Pulmonary artery endothelial cell (primary cell): ENCODE measurements around the gene NDUFS8. TPM values are rescaled to one million over a fixed set of nuclear protein-coding genes. Genes with fewer than 3 reads are reported as not detected.

Experiments
- DNase-seq: peaks from one replicate; pipeline ENCODE4 v3.0.0-alpha.2; 2011; ENCODE audit warnings: low read depth, low spot score
- total RNA-seq: library from RNA; depleted of rRNA; stranded (reverse); fragments of >200 nt; gene quantifications from 2 replicates; pipeline ENCODE4 v1.2.3, GENCODE V29; 2014

NDUFS8 gene
- total RNA-seq, 1 donor from 2014 or later: 116 TPM

DNA sequence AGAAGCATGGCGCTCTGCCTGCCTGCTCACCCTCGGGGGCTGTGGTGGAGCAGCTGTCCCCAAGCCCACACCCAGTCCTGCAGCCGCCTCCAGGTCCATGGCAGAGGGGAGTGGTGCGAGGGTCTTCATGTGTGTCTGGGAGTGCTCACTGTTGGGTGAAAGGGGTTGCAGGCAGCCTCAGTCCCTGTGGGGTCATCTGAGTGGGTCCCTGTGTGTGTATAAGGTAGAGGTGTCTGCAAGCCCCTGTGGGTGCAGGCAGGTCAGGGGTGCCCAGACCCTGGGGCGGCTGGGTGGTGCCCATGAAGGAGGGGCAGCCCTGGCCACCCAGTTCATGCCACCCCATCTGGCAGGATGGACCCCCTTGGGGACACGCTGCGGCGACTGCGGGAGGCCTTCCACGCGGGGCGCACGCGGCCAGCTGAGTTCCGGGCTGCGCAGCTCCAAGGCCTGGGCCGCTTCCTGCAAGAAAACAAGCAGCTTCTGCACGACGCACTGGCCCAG lies 15.5 kb upstream of the NDUFS8 start:
- DNase-seq: no peak

DNA sequence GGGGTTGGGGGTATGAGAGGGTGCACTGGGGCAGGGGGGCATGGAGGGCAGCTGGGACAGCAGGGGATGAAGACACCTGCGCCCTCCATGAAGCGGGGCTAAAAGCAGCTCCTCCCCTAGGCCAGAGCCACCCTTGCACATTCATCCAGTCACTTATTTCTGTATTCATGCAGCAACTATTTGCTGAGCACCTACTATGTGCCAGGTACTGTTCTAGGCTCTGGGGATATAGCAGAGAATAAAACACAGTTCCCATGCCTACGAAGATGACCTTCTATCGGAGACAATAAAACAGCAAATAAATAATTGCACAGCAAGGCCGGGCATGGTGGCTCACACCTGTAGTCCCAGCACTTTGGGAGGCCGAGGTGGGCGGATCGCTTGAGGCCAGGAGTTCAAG lies 15.0 kb upstream of the NDUFS8 start:
- DNase-seq: no peak

DNA sequence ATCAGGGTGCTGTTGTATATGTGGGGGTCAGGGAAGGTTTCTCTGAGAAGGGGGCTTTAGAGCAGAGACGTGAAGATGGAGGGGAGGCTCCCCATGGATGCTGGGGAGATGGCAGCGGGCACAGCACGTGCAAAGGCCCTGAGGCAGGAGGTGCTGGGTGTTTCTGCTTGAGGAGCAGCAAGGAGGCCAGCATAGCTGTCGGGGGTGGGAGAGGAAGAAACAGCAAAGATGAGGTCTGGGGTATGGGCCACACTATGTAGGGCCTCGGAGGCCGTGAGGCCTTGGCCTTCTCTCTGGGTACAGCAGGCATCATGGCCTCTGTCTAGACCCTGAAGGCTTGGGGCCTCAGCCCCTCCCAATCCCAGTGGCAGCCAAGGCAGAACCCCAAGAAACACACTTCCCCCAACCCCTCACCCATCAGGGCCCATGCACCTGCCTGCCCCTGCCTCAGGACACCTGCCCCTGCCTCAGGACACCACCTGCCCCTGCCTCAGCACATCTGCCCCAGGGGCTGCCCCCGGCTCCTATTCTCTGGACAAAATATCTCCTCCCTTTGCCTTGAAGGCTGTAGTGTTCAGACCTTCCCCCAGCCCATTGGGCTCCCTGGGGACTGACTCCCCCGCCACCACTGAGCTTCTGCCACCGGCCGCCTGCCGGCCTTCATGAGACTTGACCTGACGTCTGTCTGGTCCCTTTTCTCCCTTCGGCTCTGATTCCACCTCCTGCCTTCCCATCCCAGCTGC lies 14.1 kb upstream of the NDUFS8 start:
- DNase-seq: no peak

DNA sequence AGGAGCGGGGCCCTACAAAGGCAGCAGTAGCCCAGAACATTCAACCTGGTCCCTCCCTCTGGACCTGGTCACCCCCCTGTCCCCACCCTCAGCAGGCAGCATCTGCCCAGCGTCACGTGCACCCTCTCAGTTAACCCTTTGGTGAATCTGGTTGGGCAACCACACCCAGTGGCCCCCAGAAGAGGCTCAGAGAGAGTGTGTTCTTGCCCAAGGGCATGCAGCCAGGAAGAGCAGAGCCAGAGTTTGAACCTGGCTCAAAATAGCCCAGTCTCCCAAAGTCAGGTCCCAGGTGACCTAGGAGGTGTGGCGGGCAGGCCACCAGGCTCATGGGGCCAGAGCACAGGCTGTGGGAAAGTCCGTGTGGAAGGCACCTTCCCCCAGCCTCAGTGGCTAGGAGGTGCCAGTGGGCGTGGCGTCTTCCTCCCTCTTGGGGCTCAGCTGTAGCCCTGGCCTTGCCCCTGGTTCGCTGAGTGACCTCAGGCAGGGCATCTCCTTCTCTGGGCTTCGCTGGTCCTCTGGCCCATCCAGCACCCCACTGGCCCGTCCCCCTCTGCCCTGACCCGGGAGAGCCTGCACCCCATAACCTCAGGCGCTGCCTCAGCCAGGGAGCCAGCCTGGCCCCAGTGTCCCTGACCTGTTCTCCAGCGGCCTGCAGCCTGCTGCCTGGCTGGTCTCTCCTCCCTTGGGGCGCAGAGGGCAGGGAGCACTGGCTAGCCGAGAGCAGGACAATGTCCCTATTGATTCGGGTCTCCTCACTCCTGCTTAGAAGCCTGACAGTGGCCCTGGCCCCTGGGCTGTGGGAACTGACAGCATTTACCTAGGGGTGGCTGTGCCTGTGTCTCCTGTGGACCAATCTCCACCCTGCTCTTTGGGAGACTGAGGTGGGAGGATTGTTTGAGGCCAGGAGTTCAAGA lies 13.3 kb upstream of the NDUFS8 start:
- DNase-seq: no peak

DNA sequence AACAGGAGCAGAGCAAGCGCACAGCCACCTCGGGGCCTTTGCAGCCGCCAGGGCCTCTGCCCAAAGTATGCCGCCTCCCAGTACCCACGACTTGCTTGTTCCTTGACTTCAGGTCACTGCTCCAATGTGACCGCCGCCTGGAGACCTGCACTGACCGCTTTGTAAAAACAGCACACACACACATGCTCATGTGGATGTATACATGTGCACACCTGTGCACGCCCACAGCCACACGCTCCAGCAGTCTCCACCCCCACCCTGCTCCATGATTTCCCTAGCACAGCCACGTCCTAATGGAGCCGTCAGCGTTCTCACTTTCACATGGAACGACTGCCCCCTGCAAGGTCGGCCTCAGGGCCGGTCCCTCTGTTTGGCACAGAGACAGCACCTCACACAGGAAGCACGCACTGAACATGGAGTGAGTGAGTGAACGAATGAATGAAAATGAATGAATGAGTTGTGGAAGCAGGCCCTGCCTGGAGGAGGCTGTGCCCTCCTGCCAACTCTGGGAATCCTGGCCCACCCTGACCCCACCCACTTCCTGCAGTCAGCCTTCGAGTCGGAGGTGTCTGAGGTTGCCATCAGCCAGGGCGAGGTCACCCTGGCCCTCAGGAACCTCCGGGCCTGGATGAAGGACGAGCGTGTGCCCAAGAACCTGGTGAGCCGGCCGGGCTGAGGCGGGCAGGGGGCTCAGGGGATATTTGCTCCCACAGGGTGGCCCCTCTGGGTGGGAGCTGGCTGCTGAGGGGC lies 12.3 kb upstream of the NDUFS8 start:
- no peak for DNase-seq

DNA sequence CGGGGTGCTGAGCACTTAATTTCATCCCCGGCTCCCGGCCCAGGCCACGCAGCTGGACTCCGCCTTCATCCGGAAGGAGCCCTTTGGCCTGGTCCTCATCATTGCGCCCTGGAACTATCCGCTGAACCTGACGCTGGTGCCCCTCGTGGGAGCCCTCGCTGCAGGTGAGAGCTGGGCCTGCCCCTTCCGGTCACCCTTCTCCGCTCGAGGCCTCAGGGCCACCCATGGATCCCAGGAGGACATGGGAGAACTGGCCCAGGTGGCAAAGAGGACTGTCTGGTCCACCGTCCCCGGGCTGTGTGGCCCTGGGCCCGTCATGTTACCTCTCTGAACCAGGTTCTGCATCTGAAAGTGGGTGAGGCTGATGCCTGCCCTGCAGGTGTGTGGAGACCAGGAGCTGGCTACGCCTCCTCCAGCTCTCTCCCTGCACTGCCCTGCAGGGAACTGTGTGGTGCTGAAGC lies 11.7 kb upstream of the NDUFS8 start:
- DNase-seq: no peak

DNA sequence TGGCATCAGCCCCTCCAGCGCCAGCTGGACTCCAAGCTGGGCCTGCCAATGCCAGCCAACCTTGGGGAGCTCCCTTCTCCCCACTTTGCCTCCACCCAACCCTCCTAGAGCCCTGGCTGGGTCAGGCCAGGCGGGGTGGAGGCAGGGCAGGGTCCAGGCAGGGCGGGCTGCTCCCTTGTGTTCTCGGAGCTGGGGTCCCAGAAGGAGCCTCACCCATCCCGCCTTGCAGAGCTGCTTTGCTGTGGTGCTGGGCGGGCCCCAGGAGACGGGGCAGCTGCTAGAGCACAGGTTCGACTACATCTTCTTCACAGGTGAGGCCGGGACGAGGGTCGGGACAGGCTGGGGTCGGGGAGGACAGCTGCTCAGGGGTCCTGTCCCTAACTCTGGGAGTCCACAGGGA lies 11.0 kb upstream of the NDUFS8 start:
- no peak for DNase-seq

DNA sequence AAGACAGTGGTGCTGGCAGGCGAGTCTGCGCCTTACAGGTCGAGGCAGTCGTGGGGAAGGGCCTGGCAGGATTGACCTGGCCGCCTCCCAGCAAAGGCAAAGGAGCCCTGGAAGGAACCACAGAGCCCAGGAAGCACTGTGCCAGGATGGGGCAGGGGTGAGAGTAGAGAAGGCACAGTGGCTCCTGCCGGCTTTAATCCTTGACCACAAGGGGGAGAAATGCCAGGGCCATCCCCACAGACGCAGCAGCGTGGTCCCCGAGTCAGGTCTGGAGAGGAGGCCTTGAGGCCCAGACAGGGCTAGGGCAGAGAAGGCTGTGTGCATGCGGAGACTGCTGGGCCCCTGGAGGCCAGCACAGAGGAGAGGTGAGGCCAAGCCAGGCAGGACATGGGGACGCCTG lies 9.9 kb upstream of the NDUFS8 start:
- DNase-seq: no peak

DNA sequence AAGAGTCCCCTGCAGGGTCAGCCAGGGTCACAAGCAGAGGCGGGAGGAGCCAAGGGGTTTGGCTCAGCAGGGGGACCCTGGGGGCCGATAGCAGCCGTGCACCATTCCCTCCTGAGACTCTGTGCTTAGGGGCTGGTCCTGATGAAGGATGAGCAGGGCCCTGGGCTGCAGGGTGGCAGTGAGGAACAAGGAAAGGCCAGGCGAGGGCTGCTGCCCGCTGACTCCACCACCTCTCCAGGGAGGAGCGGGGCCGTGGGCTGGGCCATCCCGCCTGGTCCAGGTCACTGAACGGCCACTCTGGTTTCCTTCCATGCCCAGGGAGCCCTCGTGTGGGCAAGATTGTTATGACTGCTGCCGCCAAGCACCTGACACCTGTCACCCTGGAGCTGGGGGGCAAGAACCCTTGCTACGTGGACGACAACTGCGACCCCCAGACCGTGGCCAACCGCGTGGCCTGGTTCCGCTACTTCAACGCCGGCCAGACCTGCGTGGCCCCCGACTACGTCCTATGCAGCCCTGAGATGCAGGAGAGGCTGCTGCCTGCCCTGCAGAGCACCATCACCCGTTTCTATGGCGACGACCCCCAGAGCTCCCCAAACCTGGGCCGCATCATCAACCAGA lies 9.2 kb upstream of the NDUFS8 start:
- no peak for DNase-seq

DNA sequence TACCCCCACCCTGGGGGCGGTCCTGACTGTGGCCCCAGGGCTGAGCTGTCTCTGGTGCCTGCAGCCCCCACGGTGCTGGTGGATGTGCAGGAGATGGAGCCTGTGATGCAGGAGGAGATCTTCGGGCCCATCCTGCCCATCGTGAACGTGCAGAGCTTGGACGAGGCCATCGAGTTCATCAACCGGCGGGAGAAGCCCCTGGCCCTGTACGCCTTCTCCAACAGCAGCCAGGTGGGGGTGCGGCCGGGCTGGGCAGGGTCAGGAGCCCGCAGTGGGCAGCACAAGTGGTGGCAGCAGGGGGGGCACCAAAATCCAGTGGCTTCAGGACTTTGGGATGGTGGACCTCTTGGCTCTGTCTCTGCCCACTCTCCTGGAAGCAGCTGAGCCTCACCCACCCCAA lies 8.0 kb upstream of the NDUFS8 start:
- DNase-seq: no peak

DNA sequence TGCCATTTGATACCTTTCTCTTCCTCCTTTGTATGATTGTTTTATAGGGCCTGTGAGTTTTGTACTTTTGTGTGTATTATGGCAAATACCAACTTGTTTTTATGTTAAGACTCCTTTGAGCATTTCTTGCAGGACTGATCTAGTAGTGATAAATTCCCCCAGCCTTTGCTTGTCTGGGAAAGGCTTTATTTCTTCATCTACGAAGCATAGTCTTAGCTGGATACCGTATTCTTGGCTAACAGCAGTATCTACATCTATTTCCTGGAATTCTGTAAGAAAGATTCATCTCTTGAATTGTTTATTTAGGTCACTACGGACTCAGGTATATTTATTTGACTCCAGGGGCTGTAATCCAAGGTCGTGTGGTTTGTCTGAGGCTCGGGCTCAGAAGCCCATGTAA lies 6.0 kb upstream of the NDUFS8 start:
- DNase-seq: no peak

DNA sequence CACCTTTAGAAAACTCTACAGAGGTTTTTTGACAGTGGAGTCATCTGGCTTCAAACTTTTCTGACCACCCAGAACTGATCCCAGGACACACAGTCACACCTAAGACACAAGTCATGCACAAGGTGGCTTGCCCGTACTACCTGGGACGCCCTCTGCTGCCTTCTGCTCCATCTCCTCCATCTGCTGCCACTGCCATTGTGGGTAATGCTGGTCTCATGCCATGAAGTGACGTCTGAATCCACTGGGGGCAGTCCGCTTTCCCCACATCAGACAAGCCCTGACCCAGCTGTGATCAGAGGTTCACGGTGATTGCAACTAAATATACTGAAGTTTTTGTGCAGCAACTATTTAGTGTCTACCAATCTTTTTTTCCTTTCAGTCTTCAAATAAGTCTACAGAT lies 5.4 kb upstream of the NDUFS8 start:
- DNase-seq: no peak

DNA sequence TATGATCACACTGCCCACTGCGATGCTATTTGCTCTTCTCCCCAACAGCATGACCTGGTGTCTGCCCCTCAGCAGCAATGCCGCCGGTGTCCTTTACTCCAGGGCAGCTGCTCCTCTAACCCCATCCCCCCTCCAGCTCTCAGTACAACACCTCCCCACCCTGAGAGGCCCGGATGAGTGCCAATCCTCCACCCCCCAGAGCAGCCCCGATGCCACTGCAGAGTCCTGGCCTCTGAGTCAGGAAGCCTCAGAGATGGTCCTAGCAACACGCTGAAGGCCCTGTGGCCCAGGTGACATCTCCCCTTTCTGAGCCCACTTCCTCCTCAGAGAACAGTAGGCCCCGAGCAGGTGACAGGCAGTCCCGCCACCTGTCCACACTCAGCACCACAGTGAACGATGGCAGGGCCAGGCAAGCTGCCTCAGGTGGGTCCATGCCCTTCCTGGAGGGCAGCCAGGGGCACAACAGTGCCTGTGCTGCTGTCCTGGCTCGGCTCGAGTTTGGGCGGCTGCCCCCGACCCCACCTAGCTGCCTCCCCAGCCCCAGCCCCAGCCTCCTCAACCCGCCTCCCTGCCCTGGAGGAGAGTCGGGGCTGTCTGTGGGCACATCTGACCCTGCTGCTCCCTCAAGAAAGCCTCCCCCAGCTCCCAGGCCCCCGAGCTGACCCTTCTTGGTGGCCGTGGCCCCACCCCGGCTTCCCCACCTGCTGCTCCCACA lies 3.9 kb upstream of the NDUFS8 start:
- DNase-seq: no peak

DNA sequence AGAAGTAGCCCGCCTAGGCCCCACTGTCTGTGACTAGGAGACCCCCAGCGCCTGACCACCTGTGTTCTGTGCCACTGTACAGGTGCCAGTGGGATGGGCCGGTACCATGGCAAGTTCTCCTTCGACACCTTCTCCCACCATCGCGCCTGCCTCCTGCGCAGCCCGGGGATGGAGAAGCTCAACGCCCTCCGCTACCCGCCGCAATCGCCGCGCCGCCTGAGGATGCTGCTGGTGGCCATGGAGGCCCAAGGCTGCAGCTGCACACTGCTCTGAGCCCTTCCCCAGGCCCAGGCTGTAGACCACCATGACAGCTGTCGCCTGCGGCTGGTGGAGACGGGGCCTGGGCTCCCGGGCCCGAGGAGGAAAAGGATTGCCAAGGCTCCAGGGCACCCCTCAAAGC lies 2.8 kb upstream of the NDUFS8 start:
- DNase-seq: no peak

DNA sequence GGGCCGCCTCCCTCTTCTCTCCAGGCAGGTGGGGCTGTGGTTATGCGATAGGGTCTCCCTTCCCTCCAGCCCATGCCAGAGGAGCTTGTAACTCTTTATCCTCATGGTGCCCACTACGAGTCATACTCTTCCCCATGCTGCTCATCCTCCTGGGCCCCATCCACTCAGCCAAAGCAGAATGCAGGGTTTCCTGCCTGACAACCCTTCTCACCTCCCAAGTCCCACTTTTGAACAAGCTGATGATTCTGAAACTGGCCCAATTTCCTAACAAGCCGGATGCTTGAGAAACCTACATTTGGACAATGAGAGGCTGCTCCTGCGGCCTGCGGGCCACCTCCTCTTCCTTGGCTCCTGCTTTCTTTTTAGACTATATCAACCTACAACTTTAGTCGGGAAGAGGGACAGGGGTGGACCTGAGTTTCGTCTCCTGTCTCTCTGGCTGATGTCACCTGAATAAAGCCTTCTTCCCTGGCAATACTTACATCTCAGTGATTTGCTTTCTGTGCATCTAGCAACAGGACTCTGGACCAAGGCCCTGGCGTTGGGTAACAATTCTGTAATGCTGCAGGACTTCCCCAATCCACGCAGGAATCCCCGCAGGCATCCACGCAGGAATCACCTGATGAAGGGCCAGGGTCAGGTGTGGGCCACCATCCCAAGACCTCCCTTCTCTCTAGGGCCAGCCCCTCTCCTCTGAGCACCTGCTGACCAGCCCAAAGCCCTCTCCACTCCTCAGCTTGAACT lies 1.5 kb upstream of the NDUFS8 start:
- DNase-seq: no peak

DNA sequence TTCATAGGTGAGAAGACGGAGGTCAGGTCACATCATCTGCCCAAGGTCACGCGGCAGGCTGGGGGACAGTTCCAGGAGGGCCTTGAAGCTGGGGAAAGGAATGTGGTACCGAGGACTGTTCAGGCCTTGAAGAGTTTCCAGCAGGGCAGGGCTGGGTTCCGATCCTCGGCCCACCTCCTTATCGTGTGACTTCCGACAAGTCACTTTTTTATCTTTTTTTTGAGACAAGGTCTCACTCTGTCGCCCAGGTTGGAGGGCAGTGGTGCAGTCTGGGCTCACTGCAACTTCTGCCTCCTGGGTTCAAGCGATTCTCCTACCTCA lies 623 bp downstream of the NDUFS8 start:
- DNase-seq: no peak

DNA sequence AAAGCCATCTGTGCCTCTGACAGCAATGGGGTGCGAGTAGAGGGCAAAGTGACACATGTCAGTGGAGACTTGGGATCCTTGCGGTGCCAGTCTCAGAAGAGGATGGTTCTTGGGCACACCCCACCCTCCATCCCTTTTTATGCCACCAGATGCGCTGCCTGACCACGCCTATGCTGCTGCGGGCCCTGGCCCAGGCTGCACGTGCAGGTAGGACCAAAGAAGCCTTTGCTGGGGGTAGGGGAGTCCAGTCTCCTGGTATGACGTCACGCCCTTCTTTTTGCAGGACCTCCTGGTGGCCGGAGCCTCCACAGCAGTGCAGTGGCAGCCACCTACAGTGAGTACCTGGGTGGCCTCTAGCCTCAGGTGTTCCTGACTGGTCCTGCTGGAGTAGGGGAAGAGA lies 1.5 kb downstream of the NDUFS8 start:
- DNase-seq: no peak

DNA sequence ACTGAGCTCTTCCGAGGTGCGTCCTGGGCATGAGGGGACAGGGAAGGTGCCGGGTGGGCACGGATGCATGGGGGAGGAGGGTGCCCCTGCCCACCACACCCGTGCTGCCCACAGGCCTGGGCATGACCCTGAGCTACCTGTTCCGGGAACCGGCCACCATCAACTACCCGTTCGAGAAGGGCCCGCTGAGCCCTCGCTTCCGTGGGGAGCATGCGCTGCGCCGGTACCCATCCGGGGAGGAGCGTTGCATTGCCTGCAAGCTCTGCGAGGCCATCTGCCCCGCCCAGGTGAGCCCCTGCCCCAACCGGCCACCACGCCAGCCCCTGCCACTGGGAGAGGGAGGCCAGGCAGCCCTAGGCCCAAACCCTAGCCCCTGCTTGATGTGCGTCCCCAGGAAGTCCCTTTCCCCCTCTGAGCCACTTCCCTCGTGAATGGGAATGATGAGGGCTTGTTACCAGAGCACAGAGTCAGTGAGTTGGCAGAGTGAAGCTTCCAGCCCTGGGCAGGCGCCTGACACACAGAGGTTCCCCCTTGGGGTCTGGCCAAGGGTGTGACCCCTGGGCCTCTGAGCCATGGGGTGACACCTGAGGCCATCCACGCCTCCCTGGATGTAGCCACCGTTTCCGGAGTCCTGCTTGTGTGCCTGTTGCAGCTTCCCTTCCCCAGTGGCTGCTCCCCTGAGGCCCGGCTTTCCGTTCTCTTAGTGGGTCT lies 2.7 kb downstream of the NDUFS8 start:
- DNase-seq: no peak

DNA sequence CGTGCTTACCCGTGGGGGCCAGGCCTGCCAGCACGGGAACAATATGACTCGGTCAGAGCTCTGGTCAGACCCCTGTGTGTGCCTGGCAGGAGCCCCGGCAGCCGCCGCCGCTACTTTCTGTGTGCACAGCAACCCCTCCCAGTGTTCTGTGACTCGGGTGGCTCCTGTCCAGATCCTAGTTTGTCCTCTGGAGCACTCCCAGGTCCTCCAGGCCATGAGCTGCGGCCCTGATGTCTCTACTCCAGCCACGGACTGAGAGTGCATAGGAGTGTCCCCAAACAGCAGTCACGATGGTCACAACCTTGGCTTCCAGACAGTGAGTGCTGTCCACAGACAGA lies 3.2 kb downstream of the NDUFS8 start:
- no peak for DNase-seq
